ENCODE measurements around the gene SMCP.
A peak's percentile ranks its signal among the peaks of the same experiment; 100 is the strongest.

SMCP gene

DNA sequence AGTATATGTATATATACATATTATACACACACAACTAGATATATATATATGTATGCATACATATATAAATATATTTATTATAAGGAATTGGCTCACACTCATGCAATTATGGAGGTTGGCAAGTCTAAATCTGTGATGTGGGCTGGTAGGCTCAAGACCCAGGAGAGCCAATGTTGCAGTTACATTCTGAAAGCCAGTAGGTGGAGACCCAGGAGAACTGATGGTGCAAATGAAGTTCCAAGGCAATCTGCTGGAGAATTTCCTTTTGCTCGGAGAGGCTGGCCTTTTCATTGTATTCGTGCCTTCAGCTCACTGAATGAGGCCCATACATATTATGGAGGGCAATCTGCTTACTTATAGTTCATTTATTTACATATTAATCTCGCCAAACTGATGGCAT lies 39.7 kb downstream of the SMCP start:
- TF ChIP-seq, protein P1, sequence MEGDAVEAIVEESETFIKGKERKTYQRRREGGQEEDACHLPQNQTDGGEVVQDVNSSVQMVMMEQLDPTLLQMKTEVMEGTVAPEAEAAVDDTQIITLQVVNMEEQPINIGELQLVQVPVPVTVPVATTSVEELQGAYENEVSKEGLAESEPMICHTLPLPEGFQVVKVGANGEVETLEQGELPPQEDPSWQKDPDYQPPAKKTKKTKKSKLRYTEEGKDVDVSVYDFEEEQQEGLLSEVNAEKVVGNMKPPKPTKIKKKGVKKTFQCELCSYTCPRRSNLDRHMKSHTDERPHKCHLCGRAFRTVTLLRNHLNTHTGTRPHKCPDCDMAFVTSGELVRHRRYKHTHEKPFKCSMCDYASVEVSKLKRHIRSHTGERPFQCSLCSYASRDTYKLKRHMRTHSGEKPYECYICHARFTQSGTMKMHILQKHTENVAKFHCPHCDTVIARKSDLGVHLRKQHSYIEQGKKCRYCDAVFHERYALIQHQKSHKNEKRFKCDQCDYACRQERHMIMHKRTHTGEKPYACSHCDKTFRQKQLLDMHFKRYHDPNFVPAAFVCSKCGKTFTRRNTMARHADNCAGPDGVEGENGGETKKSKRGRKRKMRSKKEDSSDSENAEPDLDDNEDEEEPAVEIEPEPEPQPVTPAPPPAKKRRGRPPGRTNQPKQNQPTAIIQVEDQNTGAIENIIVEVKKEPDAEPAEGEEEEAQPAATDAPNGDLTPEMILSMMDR (conservative IDR thresholded peaks at IDR 0.05; ENCODE audit: low read length): peak; percentile 22
- no peak for DNase-seq (ENCODE audit: low read depth)
- no peak overlapping the region for H3K4me3 ChIP-seq (ENCODE audit: low read length)

DNA sequence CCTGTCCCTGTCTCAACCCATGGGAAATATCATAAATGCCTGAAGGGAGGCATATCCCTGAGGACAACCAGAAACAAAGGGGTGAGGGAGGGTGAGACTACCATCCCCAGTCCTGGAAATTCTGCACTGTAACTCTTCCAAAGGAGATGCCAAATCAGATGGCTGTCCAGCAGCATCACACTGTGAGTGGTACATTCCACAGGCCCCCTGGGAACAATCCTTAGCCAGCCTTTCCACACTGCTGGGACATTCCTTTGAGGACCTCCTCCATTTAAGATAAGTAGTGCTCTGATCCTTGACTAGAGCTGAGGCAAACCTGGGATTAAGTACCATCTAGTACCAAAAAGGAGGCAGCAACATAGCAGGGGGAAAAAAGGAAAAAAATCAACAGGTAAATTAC lies 40.9 kb downstream of the SMCP start:
- TF ChIP-seq, protein P1 (conservative IDR thresholded peaks at IDR 0.05; ENCODE audit: low read length): no peak
- H3K4me3 ChIP-seq (ENCODE audit: low read length): no peak overlapping the region

DNA sequence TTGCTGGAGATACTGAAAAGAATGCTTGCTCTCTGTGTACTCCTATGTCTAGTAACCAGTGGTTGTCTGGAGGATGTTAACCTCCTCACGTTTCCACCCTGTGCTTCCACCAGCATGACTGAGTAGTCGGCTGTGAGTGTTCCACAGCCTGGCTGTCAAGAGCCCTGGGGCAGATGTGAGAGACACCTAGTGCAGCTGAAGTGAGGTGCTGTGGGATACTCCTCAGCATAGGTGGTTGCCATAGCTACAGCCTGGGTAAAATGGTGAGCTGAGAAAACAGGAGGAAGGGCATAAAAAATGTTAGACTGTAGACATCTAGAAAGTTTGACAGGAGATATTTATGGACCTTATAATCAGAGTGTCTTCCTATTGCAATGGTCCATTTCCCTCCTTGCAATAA lies 46.1 kb downstream of the SMCP start:
- no peak overlapping the region for H3K4me3 ChIP-seq (ENCODE audit: low read length)
- no peak for DNase-seq (ENCODE audit: low read depth)
- TF ChIP-seq, protein P1 (conservative IDR thresholded peaks at IDR 0.05; ENCODE audit: low read length): no peak

More for the DNA sequence above, 40.9 kb downstream of the SMCP start:
- DNase-seq (ENCODE audit: low read depth): no peak

DNA sequence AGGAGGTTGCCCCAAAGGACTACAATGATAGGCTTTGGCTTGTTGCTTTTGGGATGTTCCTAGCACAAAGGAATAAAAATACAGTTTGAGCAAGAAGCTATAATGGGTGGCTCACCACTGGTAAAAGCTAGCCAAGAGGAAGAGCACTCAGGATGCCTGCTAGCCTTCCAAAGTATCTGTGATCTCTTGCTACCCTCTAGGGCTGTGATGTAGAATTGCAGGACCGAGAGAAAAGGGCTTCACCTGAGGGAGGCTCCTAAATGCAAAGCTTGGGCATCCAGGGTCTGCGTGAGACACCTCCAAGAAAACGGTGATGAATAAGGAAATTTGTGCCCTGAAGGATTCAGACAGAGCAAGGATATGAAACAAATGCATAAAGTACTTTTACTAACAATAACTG lies 48.0 kb downstream of the SMCP start:
- no peak overlapping the region for H3K4me3 ChIP-seq (ENCODE audit: low read length)
- DNase-seq (ENCODE audit: low read depth): peak; percentile 62
- TF ChIP-seq, protein P1 (conservative IDR thresholded peaks at IDR 0.05; ENCODE audit: low read length): peak; percentile 84

DNA sequence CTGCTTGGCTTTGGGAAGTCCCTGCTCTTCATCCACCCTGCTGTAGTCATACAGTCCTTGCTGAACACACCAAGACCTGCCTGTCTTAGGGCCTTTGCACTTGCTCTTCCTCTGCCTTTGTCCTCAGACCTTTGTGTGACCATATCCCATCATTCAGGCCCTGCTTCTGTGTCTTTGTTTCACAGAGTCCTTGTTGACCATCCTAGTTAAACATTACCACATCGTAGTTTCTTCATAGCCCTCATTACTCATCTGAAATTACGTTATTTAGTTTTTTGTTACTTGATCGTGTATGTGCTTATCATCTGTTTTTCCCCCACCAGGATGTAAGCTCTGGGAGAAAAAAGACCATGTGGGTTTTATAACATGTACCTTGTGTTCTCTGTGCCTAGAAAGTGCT lies 50.5 kb downstream of the SMCP start:
- DNase-seq (ENCODE audit: low read depth): no peak
- TF ChIP-seq, protein P1 (conservative IDR thresholded peaks at IDR 0.05; ENCODE audit: low read length): no peak

DNA sequence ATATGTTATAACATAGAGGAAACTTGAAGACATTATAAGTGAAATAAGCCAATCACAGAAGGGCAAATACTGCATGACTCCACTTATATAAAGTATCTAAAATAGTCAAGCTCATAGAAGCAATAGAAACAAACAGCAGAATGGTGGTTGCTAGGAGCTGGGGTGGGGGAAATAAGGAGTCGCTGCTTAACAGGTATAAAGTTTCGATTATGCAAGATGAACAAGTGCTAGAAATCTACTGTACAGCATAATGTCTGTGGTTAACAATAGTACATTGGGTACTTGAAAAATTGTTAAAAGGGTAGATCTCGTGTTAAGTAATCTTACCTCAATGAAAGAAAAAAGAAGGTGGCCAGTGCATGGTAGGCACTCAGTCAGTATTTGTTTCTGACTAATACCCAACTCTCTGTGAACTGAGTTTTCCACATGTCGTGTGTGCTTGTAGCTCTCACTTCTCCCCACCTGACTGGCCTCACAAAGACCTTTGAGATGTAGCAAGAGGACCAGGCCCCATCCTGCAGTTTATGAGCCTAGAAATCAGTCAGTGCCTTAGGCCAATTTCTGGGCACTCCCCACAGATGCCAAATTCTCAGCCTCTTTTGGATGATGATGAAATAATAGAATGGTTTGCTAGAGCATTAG lies 54.2 kb downstream of the SMCP start:
- TF ChIP-seq, protein P1 (conservative IDR thresholded peaks at IDR 0.05; ENCODE audit: low read length): no peak
- H3K4me3 ChIP-seq (ENCODE audit: low read length): no peak overlapping the region
- DNase-seq (ENCODE audit: low read depth): no peak

More for the DNA sequence above, 50.5 kb downstream of the SMCP start:
- H3K4me3 ChIP-seq (ENCODE audit: low read length): no peak overlapping the region

DNA sequence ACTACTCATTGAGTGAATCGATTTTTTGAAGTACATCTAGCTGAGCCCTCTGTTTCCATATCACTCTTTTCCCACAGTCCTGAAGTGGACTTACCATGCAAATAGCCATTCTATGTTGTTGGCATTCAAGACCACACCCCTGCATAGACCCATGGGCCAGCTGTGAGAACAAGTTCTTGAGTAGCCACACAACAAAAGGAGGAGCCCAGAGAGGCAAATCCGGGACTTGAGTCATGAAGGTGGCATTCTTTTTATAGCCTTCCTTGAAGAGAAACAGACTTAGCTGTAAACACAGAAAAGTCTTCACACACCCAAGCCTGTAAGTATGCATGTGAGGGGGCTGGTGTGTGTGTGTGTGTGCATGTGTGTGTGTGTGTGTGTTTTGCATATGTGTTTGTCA lies 55.1 kb downstream of the SMCP start:
- no peak for DNase-seq (ENCODE audit: low read depth)
- TF ChIP-seq, protein P1 (conservative IDR thresholded peaks at IDR 0.05; ENCODE audit: low read length): no peak
- H3K4me3 ChIP-seq (ENCODE audit: low read length): no peak overlapping the region
